AG09309 (cell line): ENCODE results near the gene RAX2.

ENCODE experiments used
- DNase-seq: peaks from one replicate; pipeline ENCODE4 v3.0.0-alpha.2; 2010; ENCODE audit warnings: low read depth
- H3K4me3 ChIP-seq: 2 replicates; pipeline ENCODE4 v1.5.1; 2011; ENCODE audit warnings: mild to moderate bottlenecking, low read depth, low read length, moderate library complexity; ENCODE audit not compliant: control insufficient read depth
- TF ChIP-seq, protein P1 (sequence below): IDR thresholded peaks from 2 replicates; pipeline ENCODE4 v1.5.1; 2011; ENCODE audit warnings: mild to moderate bottlenecking, low read depth, low read length, inconsistent platforms; ENCODE audit not compliant: insufficient read depth, control insufficient read depth; ENCODE audit errors: missing control alignments

RAX2 gene

GRCh38 chr19:3725640-3726310 lies 46.3 kb downstream of the RAX2 start:
- TF ChIP-seq, protein P1, sequence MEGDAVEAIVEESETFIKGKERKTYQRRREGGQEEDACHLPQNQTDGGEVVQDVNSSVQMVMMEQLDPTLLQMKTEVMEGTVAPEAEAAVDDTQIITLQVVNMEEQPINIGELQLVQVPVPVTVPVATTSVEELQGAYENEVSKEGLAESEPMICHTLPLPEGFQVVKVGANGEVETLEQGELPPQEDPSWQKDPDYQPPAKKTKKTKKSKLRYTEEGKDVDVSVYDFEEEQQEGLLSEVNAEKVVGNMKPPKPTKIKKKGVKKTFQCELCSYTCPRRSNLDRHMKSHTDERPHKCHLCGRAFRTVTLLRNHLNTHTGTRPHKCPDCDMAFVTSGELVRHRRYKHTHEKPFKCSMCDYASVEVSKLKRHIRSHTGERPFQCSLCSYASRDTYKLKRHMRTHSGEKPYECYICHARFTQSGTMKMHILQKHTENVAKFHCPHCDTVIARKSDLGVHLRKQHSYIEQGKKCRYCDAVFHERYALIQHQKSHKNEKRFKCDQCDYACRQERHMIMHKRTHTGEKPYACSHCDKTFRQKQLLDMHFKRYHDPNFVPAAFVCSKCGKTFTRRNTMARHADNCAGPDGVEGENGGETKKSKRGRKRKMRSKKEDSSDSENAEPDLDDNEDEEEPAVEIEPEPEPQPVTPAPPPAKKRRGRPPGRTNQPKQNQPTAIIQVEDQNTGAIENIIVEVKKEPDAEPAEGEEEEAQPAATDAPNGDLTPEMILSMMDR = no peak
- DNase-seq = no peak
- no peak overlapping the region for H3K4me3 ChIP-seq

DNA sequence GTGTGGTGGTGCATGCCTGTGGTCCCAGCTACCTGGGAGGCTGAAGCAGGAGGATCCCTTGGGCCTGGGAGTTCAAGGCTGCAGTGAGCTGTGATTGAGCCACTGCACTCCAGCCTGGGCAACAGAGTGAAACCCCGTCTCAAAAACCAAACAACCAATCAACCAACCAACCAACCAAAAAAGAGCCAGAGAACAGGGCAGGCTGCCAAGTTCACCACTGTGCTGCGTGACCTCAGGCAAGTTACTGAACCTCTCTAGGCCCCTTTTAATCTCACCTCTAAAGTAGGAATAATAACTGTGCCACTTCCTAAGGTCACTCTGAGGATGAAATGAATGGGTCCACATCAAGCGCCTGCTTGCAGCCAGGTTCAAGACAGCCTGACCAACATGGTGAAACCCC lies 46.9 kb downstream of the RAX2 start:
- DNase-seq = no peak
- TF ChIP-seq, protein P1 = no peak
- H3K4me3 ChIP-seq = no peak overlapping the region

DNA sequence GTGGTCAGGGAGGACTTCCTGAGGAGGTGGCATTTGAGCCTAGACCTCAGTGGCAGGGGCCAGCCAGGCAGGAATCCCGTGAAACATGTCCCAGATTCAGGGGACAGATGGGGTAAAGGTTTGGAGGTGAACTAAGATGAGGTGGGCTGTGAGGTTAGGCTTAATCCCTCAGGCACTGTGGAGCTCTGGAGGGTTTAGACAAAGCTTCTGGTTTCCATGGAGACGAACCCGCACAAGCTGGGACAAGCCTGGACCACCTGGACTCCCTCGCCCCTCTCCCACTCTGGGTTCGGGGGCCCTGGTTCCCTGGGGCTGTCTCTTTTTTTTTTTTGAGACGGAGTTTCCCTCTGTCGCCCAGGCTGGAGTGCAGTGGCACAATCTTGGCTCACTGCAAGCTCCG lies 48.1 kb downstream of the RAX2 start:
- TF ChIP-seq, protein P1 = no peak
- no peak for DNase-seq
- no peak overlapping the region for H3K4me3 ChIP-seq

GRCh38 chr19:3723110-3723488 lies 48.9 kb downstream of the RAX2 start:
- TF ChIP-seq, protein P1 = no peak
- DNase-seq = no peak
- no peak overlapping the region for H3K4me3 ChIP-seq

DNA sequence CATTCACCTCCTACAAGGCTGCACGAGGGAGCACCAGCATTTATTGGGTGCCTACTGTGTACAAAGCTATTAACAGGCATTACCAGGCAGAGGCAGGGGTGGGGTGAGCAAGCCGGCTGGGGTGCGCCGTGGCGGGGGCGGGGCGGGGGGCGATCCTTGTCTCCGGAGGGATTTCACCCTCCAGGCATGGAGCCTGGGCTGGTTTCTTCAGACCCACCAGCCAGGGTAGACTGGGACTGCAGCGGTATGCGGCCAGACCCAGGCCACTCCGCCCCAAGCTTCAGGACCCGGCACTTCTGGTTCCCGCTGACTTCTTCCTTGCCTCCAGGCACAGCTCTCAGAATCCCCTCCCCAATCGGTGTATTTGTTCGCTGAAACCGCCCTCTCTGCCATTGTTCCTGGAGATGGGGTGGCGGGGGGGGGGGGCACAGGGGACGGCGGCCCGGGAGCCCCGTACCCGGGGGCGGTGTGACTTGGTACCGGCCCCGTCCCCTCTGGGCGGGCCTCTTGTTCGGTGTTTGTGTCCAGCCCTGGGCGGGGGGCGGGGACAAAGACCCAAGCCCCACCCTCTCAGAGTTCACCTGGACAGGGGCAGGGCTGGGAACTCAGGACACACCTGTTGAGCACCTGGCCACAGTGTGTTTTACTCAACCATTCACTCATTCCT lies 49.5 kb downstream of the RAX2 start:
- DNase-seq = no peak
- TF ChIP-seq, protein P1 = no peak

GRCh38 chr19:3721887-3722442 lies 50.1 kb downstream of the RAX2 start:
- no peak overlapping the region for H3K4me3 ChIP-seq
- TF ChIP-seq, protein P1 = no peak
- DNase-seq = no peak

More for the DNA sequence above, 49.5 kb downstream of the RAX2 start:
- no peak overlapping the region for H3K4me3 ChIP-seq
